Ovary (tissue), 3 donors: ENCODE data around the gene ANKRD52.

Experiments used
- CTCF ChIP-seq, 3 donors: fragments of 450-650 bp in 2 of 3; fragments of 200-600 bp in 1 of 3; IDR thresholded peaks; one replicate each; pipeline versions ENCODE4 v1.5.1 to v1.8.0; 2016 to 2022; ENCODE audit warnings: antibody characterized with exemption in 3 of 3, mild to moderate bottlenecking in 1 of 3
- EP300 ChIP-seq: sonication (generic); formaldehyde crosslinking; IDR thresholded peaks from one replicate; pipeline ENCODE4 v1.6.1; 2017; ENCODE audit warnings: antibody characterized with exemption
- donor health status: DM: no; HTN: no; CAD: no.

DNA sequence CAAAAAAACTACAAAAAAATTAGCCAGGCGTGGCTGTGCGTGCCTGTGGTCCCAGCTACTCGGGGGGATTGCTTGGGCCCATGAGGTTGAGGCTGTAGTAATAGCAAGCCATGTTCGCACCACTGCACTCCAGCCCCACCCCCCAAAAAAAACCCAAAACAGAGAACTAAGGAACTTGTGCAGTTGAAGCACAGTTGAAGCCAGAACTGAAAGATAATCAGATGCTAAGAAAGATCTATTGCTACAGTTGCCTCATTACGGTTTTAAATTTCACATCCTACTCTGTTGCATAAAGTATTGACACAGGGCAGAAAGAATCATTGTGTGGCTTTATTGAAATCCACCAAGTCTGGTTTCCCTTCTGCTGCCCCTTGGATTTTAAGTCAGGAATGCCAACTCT lies 38.1 kb upstream of the ANKRD52 start:
- no peak for TF ChIP-seq EP300
- no peak for TF ChIP-seq CTCF (IDR thresholded peaks at IDR 0.05)
